IPS-15b (cell line): Measurements from ENCODE around the gene KCNJ15.

Source experiments
- H3K27me3 ChIP-seq: one replicate; pipeline ENCODE4 v1.6.1; 2013; ENCODE audit warnings: low read length; ENCODE audit not compliant: control insufficient read depth, insufficient read depth
- H3K36me3 ChIP-seq: one replicate; pipeline ENCODE4 v1.6.1; 2013; ENCODE audit warnings: low read length; ENCODE audit not compliant: control insufficient read depth, insufficient read depth
- H3K4me1 ChIP-seq: one replicate; pipeline ENCODE4 v1.6.1; 2013; ENCODE audit warnings: mild to moderate bottlenecking, low read length; ENCODE audit not compliant: control insufficient read depth, insufficient read depth
- H3K4me3 ChIP-seq: one replicate; pipeline ENCODE4 v1.5.1; 2013; ENCODE audit warnings: low read depth, low read length
- H3K9ac ChIP-seq: one replicate; pipeline ENCODE4 v1.6.1; 2013; ENCODE audit warnings: low read depth, mild to moderate bottlenecking, low read length
- H3K9me3 ChIP-seq: one replicate; pipeline ENCODE4 v1.6.1; 2013; ENCODE audit warnings: mild to moderate bottlenecking, low read length; ENCODE audit not compliant: control insufficient read depth, insufficient read depth

The KCNJ15 gene

GRCh38 chr21:38256599-38257302 lies at the start of gene KCNJ15:
Gene KCNJ15 (plus strand): TSS chr21:38256991. CDS start chr21:38299262, 42,271 bp downstream.
- no peaks in the 10 kb centered on the region for H3K27me3 ChIP-seq
- H3K4me1 ChIP-seq, result no peaks in the 10 kb centered on the region
- no peaks in the 10 kb centered on the region for H3K9me3 ChIP-seq
- H3K4me3 ChIP-seq, result no peak within 1 kb of the TSS
- no peak within 1 kb of the TSS for H3K9ac ChIP-seq
- H3K36me3 ChIP-seq, result no peaks in the 10 kb centered on the region

- no peak overlapping the region for H3K9ac ChIP-seq
- H3K4me1 ChIP-seq, result no peaks in the 10 kb centered on the region
- H3K27me3 ChIP-seq, result no peaks in the 10 kb centered on the region
- no peaks in the 10 kb centered on the region for H3K9me3 ChIP-seq
- H3K4me3 ChIP-seq, result no peak overlapping the region
- no peaks in the 10 kb centered on the region for H3K36me3 ChIP-seq
These were observed 48.7 kb upstream of the KCNJ15 start for GRCh38 chr21:38208118-38208517.

DNA sequence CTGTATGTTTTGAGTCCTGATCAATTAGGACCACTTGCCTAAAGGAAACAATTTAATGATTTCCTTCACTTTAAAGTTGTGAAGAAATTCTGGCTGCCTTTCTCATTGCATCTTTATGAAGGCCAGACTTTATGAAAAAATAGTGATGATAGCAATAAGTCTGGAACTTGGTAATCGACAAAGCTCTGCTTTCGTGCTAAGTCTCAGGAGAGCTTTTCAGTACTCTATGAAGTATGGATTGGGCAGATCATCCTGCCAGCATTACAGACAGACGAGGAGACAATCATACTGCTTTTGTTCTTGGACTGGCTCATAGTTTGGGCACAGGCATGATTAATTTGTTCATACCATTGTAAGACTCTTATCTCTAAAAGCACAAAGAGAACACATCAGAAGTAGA lies 45.5 kb upstream of the KCNJ15 start:
- Histone ChIP-seq H3K9ac (no peak overlapping the region), H3K4me3 (no peak overlapping the region), H3K4me1 (no peaks in the 10 kb centered on the region), H3K27me3 (no peaks in the 10 kb centered on the region), H3K36me3 (no peaks in the 10 kb centered on the region), H3K9me3 (no peaks in the 10 kb centered on the region)

- Histone ChIP-seq H3K9ac (no peak overlapping the region), H3K27me3 (no peaks in the 10 kb centered on the region), H3K36me3 (no peaks in the 10 kb centered on the region), H3K9me3 (no peaks in the 10 kb centered on the region), H3K4me3 (no peak overlapping the region), H3K4me1 (no peaks in the 10 kb centered on the region)
These were observed 44.1 kb upstream of the KCNJ15 start for GRCh38 chr21:38212706-38213105.

- no peak overlapping the region for H3K9ac ChIP-seq
These were observed 37.7 kb upstream of the KCNJ15 start for GRCh38 chr21:38219049-38219628.

DNA sequence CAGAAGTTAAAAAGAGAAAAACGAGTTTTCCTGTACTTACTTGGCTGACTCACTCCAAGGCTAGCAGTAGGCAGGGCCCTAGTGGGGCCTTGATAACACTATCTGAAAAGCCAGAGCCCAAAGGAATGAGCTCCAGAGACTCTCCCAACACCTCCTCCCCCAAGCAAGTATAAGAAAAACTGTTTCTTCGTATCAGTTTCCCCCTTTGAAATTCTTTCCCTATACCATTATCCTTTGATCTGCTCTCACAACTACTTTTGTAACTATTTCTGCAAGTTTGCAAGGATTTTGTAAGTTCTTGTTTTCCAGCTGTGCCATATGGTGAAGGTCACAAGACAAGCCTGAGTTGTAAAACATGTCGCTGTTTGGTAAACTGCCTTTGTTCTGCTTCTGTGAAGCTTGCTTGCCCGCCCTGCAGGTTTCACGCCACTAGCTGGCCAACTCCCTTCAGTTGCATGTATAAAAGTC lies 36.5 kb upstream of the KCNJ15 start:
- H3K36me3 ChIP-seq, result no peaks in the 10 kb centered on the region
- H3K4me1 ChIP-seq, result no peaks in the 10 kb centered on the region
- no peak overlapping the region for H3K4me3 ChIP-seq
- no peak overlapping the region for H3K9ac ChIP-seq
- peaks cover 7% of the 10 kb centered on the region for H3K9me3 ChIP-seq
- H3K27me3 ChIP-seq, result no peaks in the 10 kb centered on the region

More at GRCh38 chr21:38219049-38219628, 37.7 kb upstream of the KCNJ15 start:
- H3K4me1 ChIP-seq, result no peaks in the 10 kb centered on the region
- H3K36me3 ChIP-seq, result no peaks in the 10 kb centered on the region
- no peaks in the 10 kb centered on the region for H3K9me3 ChIP-seq
- H3K4me3 ChIP-seq, result no peak overlapping the region
- no peaks in the 10 kb centered on the region for H3K27me3 ChIP-seq

- H3K36me3 ChIP-seq, result peaks cover 3% of the 10 kb centered on the region
- H3K27me3 ChIP-seq, result no peaks in the 10 kb centered on the region
- no peak overlapping the region for H3K9ac ChIP-seq
- peaks cover 19% of the 10 kb centered on the region for H3K9me3 ChIP-seq
- no peak overlapping the region for H3K4me3 ChIP-seq
- H3K4me1 ChIP-seq, result no peaks in the 10 kb centered on the region
These were observed 35.2 kb upstream of the KCNJ15 start for GRCh38 chr21:38221594-38221993.

- peaks cover 2% of the 10 kb centered on the region for H3K4me1 ChIP-seq
- H3K9me3 ChIP-seq, result peaks cover 25% of the 10 kb centered on the region
- H3K9ac ChIP-seq, result no peak overlapping the region
- no peaks in the 10 kb centered on the region for H3K27me3 ChIP-seq
- no peak overlapping the region for H3K4me3 ChIP-seq
- H3K36me3 ChIP-seq, result peaks cover 3% of the 10 kb centered on the region
These were observed 32.8 kb upstream of the KCNJ15 start for GRCh38 chr21:38223893-38224540.

DNA sequence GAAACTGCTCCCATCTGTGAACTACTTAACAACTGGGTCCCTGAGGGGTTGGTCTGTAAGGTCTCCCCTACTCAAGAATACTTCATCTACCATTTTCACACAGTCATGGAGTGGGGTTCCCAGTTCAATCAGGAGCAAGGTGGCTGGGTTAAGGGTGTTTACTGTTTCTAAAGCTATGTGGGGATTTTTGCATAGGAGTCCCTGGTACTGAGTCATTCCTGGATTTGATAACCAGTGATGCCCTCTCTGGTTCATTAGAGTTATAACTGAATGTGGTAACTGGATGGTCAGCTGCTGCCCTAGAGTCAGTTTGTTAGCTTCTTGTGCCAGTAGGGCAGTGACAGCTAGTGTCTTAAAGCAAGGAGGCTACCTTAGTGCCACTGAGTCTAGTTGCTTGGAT lies 29.4 kb upstream of the KCNJ15 start:
- Histone ChIP-seq H3K27me3 (no peaks in the 10 kb centered on the region), H3K4me1 (peaks cover 2% of the 10 kb centered on the region), H3K4me3 (no peak overlapping the region), H3K36me3 (peaks cover 3% of the 10 kb centered on the region), H3K9me3 (peaks cover 30% of the 10 kb centered on the region), H3K9ac (no peak overlapping the region)

- peaks cover 2% of the 10 kb centered on the region for H3K4me1 ChIP-seq
- H3K36me3 ChIP-seq, result peaks cover 3% of the 10 kb centered on the region
- no peaks in the 10 kb centered on the region for H3K27me3 ChIP-seq
- peaks cover 30% of the 10 kb centered on the region for H3K9me3 ChIP-seq
- H3K4me3 ChIP-seq, result no peak overlapping the region
- H3K9ac ChIP-seq, result no peak overlapping the region
These were observed 28.7 kb upstream of the KCNJ15 start for GRCh38 chr21:38228115-38228514.

DNA sequence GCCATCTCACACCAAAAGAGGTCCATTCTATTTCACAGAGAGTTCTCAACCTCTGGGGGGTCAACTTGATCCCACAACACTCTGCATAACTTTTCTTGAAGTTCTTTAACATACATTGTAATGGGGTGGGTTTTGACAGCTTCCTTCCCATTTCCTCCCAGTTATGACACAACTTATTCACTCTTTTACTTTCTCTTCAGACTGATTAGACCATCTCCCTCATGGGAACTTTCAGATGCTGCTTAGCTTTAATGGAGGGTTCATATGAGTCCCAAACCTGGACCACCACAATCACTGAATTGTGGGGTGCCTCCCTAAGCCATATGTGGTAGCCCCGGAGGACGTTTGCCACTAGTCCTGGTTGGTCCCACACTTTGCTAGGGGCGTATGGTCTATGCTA lies 28.3 kb upstream of the KCNJ15 start:
- Histone ChIP-seq H3K4me3 (no peak overlapping the region), H3K27me3 (no peaks in the 10 kb centered on the region), H3K4me1 (peaks cover 2% of the 10 kb centered on the region), H3K9ac (no peak overlapping the region), H3K9me3 (peaks cover 30% of the 10 kb centered on the region), H3K36me3 (peaks cover 3% of the 10 kb centered on the region)
